ENCODE measurements around the gene DCX.

DCX gene

GRCh38 chrX:111288841-111289240, 123.2 kb downstream of the DCX start:
- Histone ChIP-seq H3K79me2 (ENCODE audit: low read length) (no peaks in the 10 kb centered on the region), H3K9me3 (ENCODE audit: insufficient read depth, low read length) (no peaks in the 10 kb centered on the region), H3K27me3 (ENCODE audit: low read depth, low read length) (no peaks in the 10 kb centered on the region), H3K4me2 (ENCODE audit: low read length) (no peak overlapping the region), H3K36me3 (replicated peaks; ENCODE audit: low read depth, low read length) (no peaks in the 10 kb centered on the region), H3K27ac (ENCODE audit: low read length) (no peak overlapping the region), H3K9ac (ENCODE audit: low read length) (no peak overlapping the region), H3K4me1 (ENCODE audit: low read length) (no peaks in the 10 kb centered on the region), H2AFZ (ENCODE audit: low read depth, low read length) (no peak overlapping the region), H3K4me3 (ENCODE audit: low read length) (no peak overlapping the region), H4K20me1 (ENCODE audit: insufficient read depth, low read length) (no peaks in the 10 kb centered on the region)
- TF ChIP-seq EZH2phosphoT487 (IDR thresholded peaks at IDR 0.05; ENCODE audit: low read depth) (no peak), CTCF (IDR thresholded peaks at IDR 0.05; ENCODE audit: low read depth, low read length) (no peak)

- Histone ChIP-seq H3K4me3 (ENCODE audit: low read length) (no peak overlapping the region), H3K27ac (ENCODE audit: low read length) (no peak overlapping the region), H3K9ac (ENCODE audit: low read length) (no peak overlapping the region), H3K4me1 (ENCODE audit: low read length) (no peaks in the 10 kb centered on the region), H3K4me2 (ENCODE audit: low read length) (no peak overlapping the region), H3K36me3 (replicated peaks; ENCODE audit: low read depth, low read length) (no peaks in the 10 kb centered on the region), H2AFZ (ENCODE audit: low read depth, low read length) (no peak overlapping the region), H3K9me3 (ENCODE audit: insufficient read depth, low read length) (no peaks in the 10 kb centered on the region), H4K20me1 (ENCODE audit: insufficient read depth, low read length) (no peaks in the 10 kb centered on the region), H3K27me3 (ENCODE audit: low read depth, low read length) (no peaks in the 10 kb centered on the region), H3K79me2 (ENCODE audit: low read length) (no peaks in the 10 kb centered on the region)
- TF ChIP-seq CTCF (IDR thresholded peaks at IDR 0.05; ENCODE audit: low read depth, low read length) (no peak), EZH2phosphoT487 (IDR thresholded peaks at IDR 0.05; ENCODE audit: low read depth) (no peak)
These were observed 127.2 kb downstream of the DCX start for GRCh38 chrX:111284631-111285293.

GRCh38 chrX:111283446-111283845, 128.5 kb downstream of the DCX start:
- Histone ChIP-seq H3K36me3 (replicated peaks; ENCODE audit: low read depth, low read length) (no peaks in the 10 kb centered on the region), H3K4me3 (ENCODE audit: low read length) (no peak overlapping the region), H3K79me2 (ENCODE audit: low read length) (no peaks in the 10 kb centered on the region), H3K9ac (ENCODE audit: low read length) (no peak overlapping the region), H3K4me1 (ENCODE audit: low read length) (no peaks in the 10 kb centered on the region), H3K4me2 (ENCODE audit: low read length) (no peak overlapping the region), H4K20me1 (ENCODE audit: insufficient read depth, low read length) (no peaks in the 10 kb centered on the region), H3K27ac (ENCODE audit: low read length) (no peak overlapping the region), H3K9me3 (ENCODE audit: insufficient read depth, low read length) (no peaks in the 10 kb centered on the region), H2AFZ (ENCODE audit: low read depth, low read length) (no peak overlapping the region), H3K27me3 (ENCODE audit: low read depth, low read length) (no peaks in the 10 kb centered on the region)
- TF ChIP-seq CTCF (IDR thresholded peaks at IDR 0.05; ENCODE audit: low read depth, low read length) (no peak), EZH2phosphoT487 (IDR thresholded peaks at IDR 0.05; ENCODE audit: low read depth) (no peak)

- Histone ChIP-seq H2AFZ (ENCODE audit: low read depth, low read length) (no peak overlapping the region), H3K9ac (ENCODE audit: low read length) (no peak overlapping the region), H3K4me3 (ENCODE audit: low read length) (no peak overlapping the region), H3K79me2 (ENCODE audit: low read length) (no peaks in the 10 kb centered on the region), H3K4me2 (ENCODE audit: low read length) (no peak overlapping the region), H3K9me3 (ENCODE audit: insufficient read depth, low read length) (no peaks in the 10 kb centered on the region), H3K27ac (ENCODE audit: low read length) (no peak overlapping the region), H3K36me3 (replicated peaks; ENCODE audit: low read depth, low read length) (no peaks in the 10 kb centered on the region), H4K20me1 (ENCODE audit: insufficient read depth, low read length) (no peaks in the 10 kb centered on the region), H3K27me3 (ENCODE audit: low read depth, low read length) (no peaks in the 10 kb centered on the region), H3K4me1 (ENCODE audit: low read length) (no peaks in the 10 kb centered on the region)
- TF ChIP-seq CTCF (IDR thresholded peaks at IDR 0.05; ENCODE audit: low read depth, low read length) (no peak), EZH2phosphoT487 (IDR thresholded peaks at IDR 0.05; ENCODE audit: low read depth) (no peak)
These were observed 129.0 kb downstream of the DCX start for GRCh38 chrX:111282991-111283390.
